NCI-H187 treated with DMSO at 0.1 percent for 48 hours (cell line): Measurements from ENCODE around the gene STK25.

Source experiments
- DNase-seq: peaks from one replicate; lab custom pipeline; 2025; lab: John Stamatoyannopoulos, UW

The STK25 gene

GRCh38 chr2:241493092-241493491 lies 15.3 kb downstream of the STK25 start:
- no peak for DNase-seq

DNA sequence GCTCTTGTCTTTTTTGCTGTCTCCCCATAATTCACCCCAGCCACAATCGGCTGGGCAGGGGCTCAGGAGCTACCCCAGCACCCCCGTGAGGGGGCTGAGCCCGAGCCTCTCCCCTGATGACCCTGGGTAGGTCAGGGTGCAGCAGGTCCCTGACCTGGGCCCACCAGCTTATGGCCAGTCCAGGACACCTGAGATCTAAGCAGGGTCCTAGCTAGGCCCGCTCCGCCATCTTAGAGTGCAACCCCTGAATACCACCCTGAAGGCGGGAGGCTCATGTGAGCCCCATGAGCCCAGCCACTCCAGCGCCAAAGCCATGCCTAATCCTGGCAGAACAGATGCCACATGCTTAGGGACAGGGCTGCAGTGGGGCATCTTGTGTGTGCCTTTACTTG lies 16.2 kb downstream of the STK25 start:
- no peak for DNase-seq

- DNase-seq = no peak
Observed at GRCh38 chr2:241491549-241492173, 16.7 kb downstream of the STK25 start.

- no peak for DNase-seq
Observed at GRCh38 chr2:241490825-241491506, 17.4 kb downstream of the STK25 start.

DNA sequence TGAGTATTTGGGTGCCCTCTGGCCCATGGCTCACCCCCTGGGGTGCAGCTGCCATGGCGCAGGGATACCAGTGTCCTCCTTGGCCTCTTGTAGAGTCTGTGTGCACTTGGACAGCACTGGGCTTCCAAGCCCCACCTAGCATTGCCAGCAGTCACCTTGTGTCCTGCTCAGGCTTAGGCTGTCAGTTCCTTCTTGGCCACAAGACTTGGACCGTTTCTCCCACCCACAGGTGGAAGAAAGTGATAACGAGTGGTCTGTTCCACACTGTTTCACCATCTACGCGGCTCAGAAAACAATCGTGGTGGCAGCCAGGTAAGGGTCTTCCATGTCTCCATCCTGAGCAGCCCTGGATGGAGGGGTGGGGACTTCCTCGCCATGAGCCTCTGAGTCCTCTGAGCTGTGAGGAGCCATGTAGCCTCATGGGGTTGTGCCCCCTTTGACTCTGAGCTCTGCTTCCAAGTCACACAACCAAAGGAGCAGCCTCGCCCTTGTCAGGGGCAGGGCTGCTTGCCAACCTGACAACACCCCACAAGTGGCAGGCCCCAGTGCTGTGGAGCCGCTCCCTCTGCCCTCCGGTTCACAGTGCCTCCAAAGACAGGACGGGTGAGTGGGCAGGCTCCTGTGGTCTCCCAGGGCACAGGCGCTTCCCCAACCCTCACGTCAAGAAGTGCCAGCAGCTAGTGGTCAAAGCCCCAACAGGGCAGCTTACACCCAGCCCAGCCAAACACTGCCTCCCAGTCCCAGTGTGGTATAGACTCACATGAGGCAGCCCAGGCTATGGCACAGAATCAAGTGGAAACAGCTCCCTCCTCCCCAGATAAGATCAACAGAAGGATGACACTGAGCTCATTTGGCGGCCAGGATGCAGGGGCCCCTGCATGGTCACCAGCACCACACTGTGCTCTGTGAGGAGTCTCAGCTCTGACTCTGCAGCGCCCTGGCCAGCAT lies 18.4 kb downstream of the STK25 start:
- DNase-seq = no peak

DNA sequence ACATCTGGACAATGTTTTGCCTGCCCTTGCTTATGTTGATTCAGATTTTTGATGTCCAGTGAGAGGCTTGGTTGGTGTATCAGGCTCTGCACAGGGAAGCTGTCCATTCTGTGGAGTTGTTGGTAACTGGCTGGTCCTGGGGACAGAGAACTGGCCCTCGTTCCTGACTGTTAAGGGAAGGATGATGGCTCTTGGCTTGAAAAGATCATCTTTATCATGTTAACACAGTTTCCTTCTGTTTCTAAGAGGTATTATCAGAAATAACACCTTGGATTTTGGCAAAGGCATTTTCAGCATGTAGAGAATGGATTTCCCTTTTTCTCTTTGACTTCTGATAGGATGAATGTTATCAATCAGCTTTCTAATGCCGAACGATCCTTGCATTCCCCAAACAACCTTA lies 19.3 kb downstream of the STK25 start:
- DNase-seq = no peak

DNA sequence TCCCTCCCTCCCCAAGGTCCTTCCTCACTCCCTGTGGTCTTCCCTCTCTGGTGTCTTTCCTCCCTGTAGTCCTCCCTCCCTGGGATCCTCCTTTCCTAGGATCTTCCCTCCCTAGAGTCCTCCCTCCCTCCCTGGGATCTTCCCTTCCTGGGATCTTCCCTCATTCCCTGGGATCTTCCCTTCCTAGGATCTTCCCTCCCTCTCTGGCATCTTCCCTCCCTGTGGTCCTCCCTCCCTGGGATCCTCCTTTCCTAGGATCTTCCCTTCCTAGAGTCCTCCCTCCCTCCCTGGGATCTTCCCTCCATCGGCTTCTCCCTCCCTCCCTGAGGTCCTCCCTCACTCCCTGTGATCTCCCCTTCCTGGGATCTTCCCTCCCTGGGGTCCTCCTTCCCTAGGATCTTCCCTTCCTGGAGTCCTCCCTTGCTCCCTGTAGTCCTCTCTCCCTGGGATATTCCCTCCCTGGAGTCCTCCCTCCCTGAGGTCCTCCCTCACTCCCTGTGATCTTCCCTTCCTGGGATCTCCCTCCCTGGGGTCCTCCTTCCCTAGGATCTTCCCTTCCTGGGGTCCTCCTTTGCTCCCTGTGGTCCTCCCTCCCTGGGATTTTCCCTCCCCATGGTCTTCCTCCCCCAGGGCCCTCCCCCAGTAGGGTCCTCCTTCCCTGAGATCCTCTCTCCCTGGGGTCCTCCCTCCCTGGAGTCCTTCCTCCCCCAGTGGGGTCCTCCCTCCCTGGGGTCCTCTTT lies 23.0 kb downstream of the STK25 start:
- DNase-seq = no peak

DNA sequence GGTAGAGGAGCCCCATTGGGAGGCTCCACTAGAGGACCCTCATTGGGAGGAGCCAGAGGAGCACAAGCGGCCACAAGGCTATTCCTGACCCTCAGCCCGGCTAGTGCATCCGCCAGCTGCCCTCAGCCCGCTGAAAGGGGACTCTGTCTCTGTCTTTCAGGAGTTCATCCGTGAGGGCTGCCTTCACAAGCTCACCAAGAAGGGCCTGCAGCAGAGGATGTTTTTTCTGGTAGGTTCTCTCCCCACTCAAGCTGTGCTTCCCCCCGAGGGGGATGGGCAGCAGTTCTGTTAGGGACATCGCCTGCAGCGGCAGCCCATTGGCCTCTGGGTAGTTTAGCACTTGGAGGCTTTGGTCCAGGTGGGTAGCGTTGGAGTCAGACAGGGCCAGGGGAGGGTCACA lies 25.1 kb downstream of the STK25 start:
- no peak for DNase-seq

GRCh38 chr2:241482126-241482955 lies 26.0 kb downstream of the STK25 start:
- no peak for DNase-seq

GRCh38 chr2:241481687-241482086 lies 26.7 kb downstream of the STK25 start:
- no peak for DNase-seq

DNA sequence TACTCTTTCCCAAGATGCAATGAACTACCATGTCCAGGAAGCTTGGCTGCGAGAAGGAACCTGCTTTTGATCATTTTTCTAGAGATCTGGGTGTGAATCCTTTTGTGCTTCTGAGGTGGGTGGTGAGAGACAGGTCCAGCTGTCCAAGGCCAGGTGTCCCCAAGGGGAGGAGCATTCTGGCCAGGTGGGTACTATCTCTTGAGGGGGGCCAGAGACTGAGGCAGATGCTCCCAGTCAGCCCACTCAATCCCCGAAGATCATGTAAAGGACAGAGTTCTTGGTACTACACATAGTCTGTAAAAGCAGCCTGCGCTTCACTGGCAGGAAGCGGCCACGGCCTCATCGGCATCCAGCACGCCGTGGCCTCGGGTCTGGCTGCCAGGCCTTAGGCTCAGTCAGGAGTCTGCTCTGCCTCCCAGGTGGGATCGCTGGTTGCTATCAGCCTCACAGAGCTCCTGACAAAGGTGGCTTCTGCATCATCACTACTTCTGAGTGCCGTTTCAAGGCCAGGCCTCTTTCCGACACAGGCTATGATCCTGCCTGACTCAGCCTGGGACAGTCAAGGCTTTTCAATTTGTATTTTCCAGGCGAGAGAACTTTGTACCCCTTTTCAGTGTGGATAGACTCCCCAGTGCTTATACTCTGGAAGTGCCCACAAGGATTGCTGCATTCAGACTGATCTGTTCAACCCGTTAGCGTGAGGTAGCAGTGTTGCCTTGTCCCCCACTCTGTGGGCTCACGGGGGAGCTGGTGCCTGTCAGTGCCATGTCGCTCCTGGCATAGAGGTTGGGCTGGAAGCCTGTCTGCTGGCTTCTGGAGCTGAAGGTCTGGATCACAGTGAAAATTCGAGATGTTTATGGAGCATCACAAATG lies 29.1 kb downstream of the STK25 start:
- DNase-seq = no peak

- DNase-seq = no peak
Observed at GRCh38 chr2:241478166-241478565, 30.2 kb downstream of the STK25 start.

GRCh38 chr2:241475267-241475666 lies 33.1 kb downstream of the STK25 start:
- DNase-seq = no peak

DNA sequence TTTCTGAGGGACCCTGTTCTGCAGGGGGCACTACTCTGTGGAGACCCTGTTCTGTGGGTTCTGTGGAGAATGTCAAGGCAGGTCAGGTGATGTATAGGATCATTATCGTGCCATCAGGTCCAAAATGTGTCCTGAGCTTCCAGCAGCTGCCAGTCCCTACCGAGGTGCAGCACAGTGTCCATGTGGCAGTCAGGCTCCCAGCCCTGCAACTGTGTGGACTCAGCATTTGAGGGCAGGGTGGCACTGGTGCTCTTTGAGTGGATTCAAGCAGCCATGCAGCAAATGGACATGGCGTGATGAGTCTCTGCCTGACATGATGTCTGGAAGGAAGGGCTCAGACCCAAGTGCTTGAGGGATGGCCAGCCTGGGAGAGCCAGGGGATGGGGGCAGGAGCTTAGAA lies 35.0 kb downstream of the STK25 start:
- DNase-seq = no peak

DNA sequence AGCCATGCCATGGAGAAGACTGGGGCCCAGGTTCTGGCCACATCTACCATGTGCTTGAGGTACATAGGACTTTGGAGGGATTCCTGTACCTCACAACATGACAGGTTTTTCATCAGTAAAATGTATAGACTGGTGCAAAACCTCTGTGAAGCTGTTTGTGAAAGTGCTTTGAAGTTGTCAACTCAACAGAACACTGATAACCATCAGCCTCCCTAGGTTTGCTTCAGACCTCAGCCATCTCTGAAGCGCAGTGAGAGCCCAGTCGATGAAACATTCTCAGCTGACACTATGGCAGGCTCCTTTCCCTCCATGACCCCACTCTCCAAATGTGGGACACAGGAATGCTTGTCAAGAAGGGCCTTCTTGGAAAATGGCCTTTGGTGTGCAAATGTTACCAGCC lies 38.6 kb downstream of the STK25 start:
- DNase-seq = no peak

GRCh38 chr2:241468476-241468781 lies 40.0 kb downstream of the STK25 start:
- DNase-seq = no peak

- DNase-seq = no peak
Observed at GRCh38 chr2:241467777-241468475, 40.5 kb downstream of the STK25 start.

GRCh38 chr2:241466230-241466629 lies 42.2 kb downstream of the STK25 start:
- DNase-seq = no peak

GRCh38 chr2:241465543-241465942 lies 42.8 kb downstream of the STK25 start:
- no peak for DNase-seq
